Large intestine (tissue), 3 donors: ENCODE results near the gene CEND1. TPM values are rescaled to one million over a fixed set of nuclear protein-coding genes. Genes with fewer than 3 reads are reported as not detected.

Experiments used
- DNase-seq, 2 donors: peaks; one replicate each; pipeline versions ENCODE4 v3.0.0 to v3.0.0-alpha.2; 2013
- H3K27ac ChIP-seq: one replicate; pipeline ENCODE4 v1.5.1; 2013; ENCODE audit warnings: low read length
- H3K27me3 ChIP-seq: 2 replicates; pipeline ENCODE4 v1.6.1; 2013; ENCODE audit warnings: low read length; ENCODE audit not compliant: control insufficient read depth, insufficient read depth
- H3K36me3 ChIP-seq: 2 replicates; pipeline ENCODE4 v1.6.1; 2013; ENCODE audit warnings: low read length; ENCODE audit not compliant: control insufficient read depth, insufficient read depth
- H3K4me1 ChIP-seq: one replicate; pipeline ENCODE4 v1.6.1; 2013; ENCODE audit warnings: low read length; ENCODE audit not compliant: control insufficient read depth, insufficient read depth
- H3K4me3 ChIP-seq: one replicate; pipeline ENCODE4 v1.5.1; 2013; ENCODE audit warnings: low read length
- H3K9me3 ChIP-seq: one replicate; pipeline ENCODE4 v1.6.1; 2013; ENCODE audit warnings: mild to moderate bottlenecking, low read depth, low read length, moderate library complexity; ENCODE audit not compliant: control insufficient read depth
- WGBS: methylation state at CpG from one replicate; pipeline ENCODE4 v1.1.5; 2013; ENCODE audit warnings: low lambda C conversion rate; ENCODE audit not compliant: insufficient coverage; 5-methylcytosine and 5-hydroxymethylcytosine counted together
- polyA plus RNA-seq: library from polyadenylated mRNA; unstranded; fragments of 120-200 nt; gene quantifications from one replicate; pipeline ENCODE4 v1.2.1, GENCODE V29; 2013

The CEND1 gene
- polyA plus RNA-seq, 1 donor = 2.0 TPM

DNA sequence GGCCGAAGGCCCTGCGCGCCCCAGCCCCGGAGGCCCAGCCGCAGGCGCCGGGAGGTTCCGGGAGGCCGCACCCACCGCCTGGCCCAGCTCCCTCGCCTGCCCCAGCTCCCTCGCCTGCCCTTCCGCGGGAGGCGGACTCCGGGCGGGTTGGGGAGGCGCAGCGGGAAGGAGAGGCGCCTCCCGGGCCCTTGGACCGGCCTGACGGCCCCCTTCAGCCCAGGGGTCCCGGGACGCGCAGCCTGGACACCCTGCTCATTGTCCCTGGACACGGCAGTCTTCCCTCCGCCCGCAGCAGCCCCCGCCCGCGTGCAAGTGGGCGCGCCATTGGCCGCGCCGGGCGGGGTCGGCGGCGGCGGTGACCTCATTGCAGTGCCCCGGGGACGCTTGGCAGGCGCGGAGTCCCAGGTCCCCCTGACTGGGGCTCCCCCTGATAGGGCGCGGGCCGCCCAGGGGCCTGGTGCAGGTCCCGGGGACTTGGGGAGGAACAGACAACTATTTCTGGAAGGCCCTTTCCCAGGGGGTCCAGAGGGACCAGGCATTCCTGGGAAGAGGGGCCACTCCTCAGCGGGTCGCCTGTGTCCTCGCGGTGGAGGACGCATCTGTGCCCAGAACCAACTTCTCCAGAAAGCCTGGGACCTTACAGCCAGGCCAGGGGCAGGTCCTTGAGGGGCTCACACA lies 43.4 kb upstream of the CEND1 start:
- peaks cover 69% of the 10 kb centered on the region for H3K4me1 ChIP-seq
- WGBS = no CpG with 5 or more reads among the region's 55 CpGs
- H3K27ac ChIP-seq = peak overlapping the region; percentile 89
- H3K27me3 ChIP-seq = peaks cover 41% of the 10 kb centered on the region
- peak overlapping the region; percentile 85 for H3K4me3 ChIP-seq
- no peaks in the 10 kb centered on the region for H3K9me3 ChIP-seq
- peaks cover 28% of the 10 kb centered on the region for H3K36me3 ChIP-seq
- DNase-seq = peak; percentile 70 to 89

- Histone ChIP-seq H3K4me1 (peaks cover 69% of the 10 kb centered on the region), H3K27me3 (peaks cover 41% of the 10 kb centered on the region), H3K9me3 (no peaks in the 10 kb centered on the region), H3K27ac (peak within 1 kb of the TSS; percentile 89), H3K4me3 (peak within 1 kb of the TSS; percentile 85), H3K36me3 (peaks cover 22% of the 10 kb centered on the region)
- no CpG with 5 or more reads among the region's 67 CpGs for WGBS
- DNase-seq = peak in 1 of 2 donors; percentile 73
Measured at GRCh38 chr11:832529-833113, 42.7 kb upstream of the CEND1 start, which contains the start of gene CD151. Gene CD151, plus strand, starts transcription at chr11:832952. Its CDS starts 3,118 bp downstream, at chr11:836070.

DNA sequence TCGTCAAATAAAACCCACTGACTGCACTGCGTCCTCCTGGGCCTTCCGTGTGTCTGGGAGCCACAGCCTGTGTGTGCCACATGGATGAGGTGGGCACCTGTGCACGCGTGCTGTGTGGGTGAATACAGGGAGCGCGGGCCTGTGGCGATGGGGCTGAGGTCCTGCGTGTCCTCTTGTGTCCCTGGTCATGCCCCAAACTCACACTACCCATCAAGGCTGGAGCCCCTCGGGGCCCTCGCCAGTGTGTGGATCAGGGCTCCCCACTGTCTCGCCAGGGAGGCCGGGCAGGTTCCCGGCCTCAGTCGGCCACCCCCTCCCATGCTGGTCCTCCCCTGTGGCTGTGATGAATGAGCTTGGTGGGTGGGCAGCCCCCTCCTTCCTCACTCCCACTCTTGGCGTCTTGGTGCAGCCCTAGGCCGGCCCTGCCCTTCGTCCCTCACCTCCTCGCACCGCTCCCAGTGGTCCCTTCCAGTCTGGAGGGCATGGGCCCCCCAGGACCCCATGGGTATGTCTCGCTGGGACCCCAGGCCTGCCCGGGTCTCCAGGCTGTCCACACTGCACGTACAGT lies 42.2 kb upstream of the CEND1 start:
- H3K27me3 ChIP-seq = peaks cover 45% of the 10 kb centered on the region
- peak overlapping the region; percentile 39 for H3K27ac ChIP-seq
- peaks cover 69% of the 10 kb centered on the region for H3K4me1 ChIP-seq
- H3K36me3 ChIP-seq = peaks cover 17% of the 10 kb centered on the region
- no CpG with 5 or more reads among the region's 23 CpGs for WGBS
- peak overlapping the region; percentile 52 for H3K4me3 ChIP-seq
- no peak for DNase-seq
- H3K9me3 ChIP-seq = no peaks in the 10 kb centered on the region

DNA sequence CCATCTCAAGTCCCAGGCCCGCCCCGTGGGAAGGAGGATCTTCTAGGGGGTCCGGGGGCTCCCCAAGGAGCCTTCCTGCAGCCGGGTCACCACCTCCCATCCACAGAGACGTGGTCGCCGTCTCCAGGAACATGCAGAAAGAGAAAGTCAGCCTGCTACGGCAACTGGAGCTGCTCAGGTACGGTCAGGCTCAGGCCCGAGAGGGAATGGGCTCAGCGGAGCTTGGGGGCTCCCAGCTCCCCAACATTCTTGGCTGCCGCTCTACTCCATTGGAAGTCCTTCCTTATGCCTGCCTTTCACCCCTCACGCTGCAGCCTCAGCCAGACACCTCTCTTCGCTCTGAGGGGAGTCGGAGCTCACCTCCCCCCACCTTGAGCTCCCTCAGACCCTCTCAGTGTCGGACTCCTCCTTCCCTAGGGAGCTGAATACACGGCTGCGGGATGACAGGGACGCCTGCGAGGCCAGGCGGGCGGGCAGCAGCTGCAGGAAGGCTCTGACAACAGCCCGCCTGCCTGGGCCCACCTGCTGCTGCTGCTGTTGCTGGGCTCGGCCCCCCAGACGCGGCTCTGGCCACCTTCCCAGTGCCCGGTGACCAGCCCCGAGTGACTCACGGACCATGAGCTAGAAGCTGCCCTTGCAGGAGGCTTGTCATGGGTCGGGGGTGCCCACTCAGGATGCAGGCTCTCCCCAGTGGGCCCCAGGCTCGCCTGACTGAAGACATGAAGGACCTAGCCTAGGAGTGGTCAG lies 41.4 kb upstream of the CEND1 start:
- peaks cover 49% of the 10 kb centered on the region for H3K27me3 ChIP-seq

DNA sequence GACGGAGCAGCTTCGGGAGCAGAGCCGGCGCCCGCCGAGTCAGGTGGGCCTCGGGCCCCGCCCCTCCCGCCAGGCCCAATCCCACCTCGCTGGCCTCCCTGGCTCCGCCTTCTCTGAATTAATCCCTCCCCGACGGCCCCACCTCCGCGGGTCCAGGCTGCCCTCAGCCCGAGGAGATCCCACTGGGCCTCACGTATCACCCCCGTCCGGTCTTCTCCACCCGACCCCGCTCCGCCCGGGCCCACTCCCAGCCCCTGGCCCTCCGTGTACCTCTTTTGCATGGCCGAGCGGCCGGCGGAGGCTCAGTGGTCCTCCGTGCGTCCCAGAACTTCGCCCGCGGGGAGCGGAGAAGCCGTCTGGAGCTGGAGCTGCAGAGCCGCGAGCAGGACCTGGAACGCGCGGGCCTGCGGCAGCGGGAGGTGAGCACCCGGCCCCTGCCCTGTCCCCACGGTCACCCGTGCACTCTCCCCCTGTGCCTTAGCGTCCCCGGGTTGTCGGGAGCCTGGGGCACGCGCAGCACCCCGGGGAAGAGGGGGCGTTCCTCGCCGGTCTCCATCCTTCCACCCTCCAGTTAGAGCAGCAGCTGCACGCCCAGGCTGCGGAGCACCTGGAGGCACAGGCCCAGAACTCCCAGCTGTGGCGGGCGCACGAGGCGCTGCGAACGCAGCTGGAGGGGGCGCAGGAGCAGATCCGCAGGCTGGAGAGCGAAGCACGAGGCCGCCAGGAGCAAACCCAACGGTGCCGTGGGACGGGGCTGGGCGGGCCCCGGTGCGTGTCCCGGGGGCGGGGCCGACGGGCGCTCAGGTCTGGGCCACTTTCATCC lies 40.6 kb upstream of the CEND1 start:
- H3K27ac ChIP-seq = no peak overlapping the region
- peaks cover 68% of the 10 kb centered on the region for H3K4me1 ChIP-seq
- peaks cover 54% of the 10 kb centered on the region for H3K27me3 ChIP-seq

More for the DNA sequence above, 41.4 kb upstream of the CEND1 start:
- Histone ChIP-seq H3K4me1 (peaks cover 65% of the 10 kb centered on the region), H3K4me3 (no peak overlapping the region), H3K36me3 (peaks cover 9% of the 10 kb centered on the region), H3K9me3 (no peaks in the 10 kb centered on the region), H3K27ac (no peak overlapping the region)
- DNase-seq = no peak
- WGBS = no CpG with 5 or more reads among the region's 31 CpGs

DNA sequence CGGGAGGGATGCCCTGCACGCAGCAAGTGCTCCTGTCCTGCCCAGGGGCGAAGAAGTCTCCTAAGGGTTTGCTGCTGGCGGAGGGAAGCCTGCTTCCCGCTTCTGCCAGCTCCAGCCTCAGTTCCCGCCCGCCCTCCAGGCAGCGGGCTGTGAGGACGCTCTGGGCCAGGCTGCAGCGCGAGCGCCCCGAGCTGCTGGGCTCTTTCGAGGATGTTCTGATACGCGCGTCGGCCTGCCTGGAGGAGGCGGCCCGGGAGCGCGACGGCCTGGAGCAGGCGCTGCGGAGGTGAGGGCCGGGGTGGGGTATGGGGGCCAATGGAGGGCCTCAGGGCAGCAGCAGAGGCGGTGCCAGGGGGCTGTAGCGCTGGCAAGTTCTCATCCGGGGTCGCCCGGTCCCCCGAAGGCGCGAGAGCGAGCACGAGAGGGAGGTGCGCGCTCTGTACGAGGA lies 40.0 kb upstream of the CEND1 start:
- H3K4me1 ChIP-seq = peaks cover 70% of the 10 kb centered on the region
- no CpG with 5 or more reads among the region's 39 CpGs for WGBS
- DNase-seq = no peak
- peaks cover 55% of the 10 kb centered on the region for H3K27me3 ChIP-seq
- no peaks in the 10 kb centered on the region for H3K9me3 ChIP-seq
- peaks cover 7% of the 10 kb centered on the region for H3K36me3 ChIP-seq
- H3K27ac ChIP-seq = no peak overlapping the region
- H3K4me3 ChIP-seq = peak overlapping the region; percentile 45

More for the DNA sequence above, 40.6 kb upstream of the CEND1 start:
- no peaks in the 10 kb centered on the region for H3K9me3 ChIP-seq
- peak; percentile 79 to 86 for DNase-seq
- peak overlapping the region; percentile 45 for H3K4me3 ChIP-seq
- H3K36me3 ChIP-seq = peaks cover 3% of the 10 kb centered on the region
- no CpG with 5 or more reads among the region's 78 CpGs for WGBS

DNA sequence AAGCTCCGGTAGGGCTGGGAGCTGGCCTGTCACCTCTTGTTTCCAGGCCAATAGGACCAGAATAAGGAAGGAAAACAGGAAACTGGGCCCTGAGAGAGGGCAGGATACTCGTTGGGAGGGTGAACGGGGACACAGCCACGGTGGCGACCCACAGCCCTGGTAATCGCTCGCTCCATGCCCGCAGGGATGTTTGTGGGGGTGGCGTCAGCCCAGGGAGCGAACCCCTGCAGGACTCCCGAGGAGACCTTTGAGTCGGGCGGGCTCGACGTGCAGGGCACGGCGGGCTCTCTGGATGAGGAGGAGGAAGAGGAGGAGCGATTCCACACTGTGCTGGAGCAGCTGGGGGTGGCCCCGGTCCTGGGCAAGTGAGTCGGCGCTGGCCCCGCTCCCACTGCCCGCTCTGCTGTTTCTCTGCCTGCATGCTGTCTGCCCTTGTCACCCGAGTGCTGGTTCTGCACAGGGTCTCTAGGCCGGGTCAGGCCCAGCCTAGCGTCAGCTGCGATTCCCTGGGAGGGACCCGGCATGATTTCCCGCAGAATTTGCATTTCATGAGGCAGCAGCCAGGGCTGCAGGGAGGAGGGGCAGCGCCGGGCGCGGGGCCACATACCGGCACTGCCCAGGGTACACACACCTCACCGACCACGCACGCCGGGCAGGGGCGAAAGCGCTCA lies 39.4 kb upstream of the CEND1 start:
- no CpG with 5 or more reads among the region's 40 CpGs for WGBS
- Histone ChIP-seq H3K36me3 (peaks cover 9% of the 10 kb centered on the region), H3K27me3 (peaks cover 55% of the 10 kb centered on the region), H3K9me3 (no peaks in the 10 kb centered on the region), H3K4me3 (peak overlapping the region; percentile 45), H3K27ac (peak overlapping the region; percentile 98), H3K4me1 (peaks cover 66% of the 10 kb centered on the region)
- peak in 1 of 2 donors; percentile 64 for DNase-seq

DNA sequence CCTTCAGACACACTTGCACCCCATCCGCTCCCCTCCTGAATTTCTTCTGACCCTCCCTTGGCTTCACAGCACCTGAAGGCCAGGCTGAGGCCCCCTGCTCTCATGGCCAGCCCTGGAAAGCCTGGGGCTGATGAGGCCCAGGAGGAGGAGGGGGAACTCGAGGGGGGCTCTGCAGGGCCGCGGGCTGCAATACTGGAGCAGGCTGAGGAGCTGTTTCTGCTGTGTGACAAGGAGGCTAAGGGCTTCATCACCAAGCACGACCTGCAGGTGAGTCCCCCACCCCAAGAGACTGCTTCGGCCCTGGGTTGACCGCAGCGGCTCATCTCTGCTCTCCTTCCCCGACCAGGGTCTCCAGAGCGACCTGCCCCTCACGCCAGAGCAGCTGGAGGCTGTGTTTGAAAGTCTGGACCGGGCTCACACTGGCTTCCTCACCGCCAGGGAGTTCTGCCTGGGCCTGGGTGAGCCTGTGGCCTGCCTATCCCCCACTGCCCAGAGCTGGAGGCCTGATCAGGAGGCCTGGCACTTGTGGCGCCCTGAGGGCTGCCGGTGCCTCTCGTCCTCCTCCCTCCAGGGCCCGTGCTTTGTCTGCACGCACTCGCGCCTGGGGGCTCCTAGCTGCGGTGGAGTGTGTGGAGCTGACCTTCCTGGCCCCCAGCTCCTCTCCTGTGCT lies 38.8 kb upstream of the CEND1 start:
- DNase-seq = no peak
- WGBS = no CpG with 5 or more reads among the region's 21 CpGs
- H3K36me3 ChIP-seq = peaks cover 15% of the 10 kb centered on the region
- peaks cover 68% of the 10 kb centered on the region for H3K4me1 ChIP-seq
- H3K9me3 ChIP-seq = no peaks in the 10 kb centered on the region
- H3K27me3 ChIP-seq = peaks cover 55% of the 10 kb centered on the region
- peak overlapping the region; percentile 98 for H3K27ac ChIP-seq
- H3K4me3 ChIP-seq = no peak overlapping the region

DNA sequence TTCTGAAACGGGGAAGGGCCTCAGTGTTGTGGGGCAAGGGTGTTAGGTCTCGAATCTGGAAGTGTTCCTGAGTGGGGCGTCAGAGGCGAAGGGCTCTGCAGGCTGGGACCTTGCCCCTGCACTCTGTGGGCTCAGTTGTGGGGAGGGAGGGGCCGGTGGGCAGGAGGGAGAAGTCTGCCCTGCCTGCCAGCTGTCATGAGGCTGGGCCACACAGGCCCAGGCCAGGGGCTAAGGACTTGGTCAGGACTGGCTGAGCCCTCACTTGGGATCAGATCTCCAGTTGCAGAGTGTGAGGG lies 38.0 kb upstream of the CEND1 start, which contains the start of gene CRACR2B:
CRACR2B (plus strand) TSS at position 23 of the 296 bp plus-strand sequence. CDS start 689 bp downstream, outside the sequence.
- no CpG with 5 or more reads among the region's 5 CpGs for WGBS
- H3K4me1 ChIP-seq = peaks cover 68% of the 10 kb centered on the region
- H3K4me3 ChIP-seq = peak within 1 kb of the TSS; percentile 57
- peak; percentile 81 to 92 for DNase-seq
- H3K27ac ChIP-seq = peak within 1 kb of the TSS; percentile 98
- H3K9me3 ChIP-seq = no peaks in the 10 kb centered on the region
- H3K27me3 ChIP-seq = peaks cover 55% of the 10 kb centered on the region
- H3K36me3 ChIP-seq = peaks cover 20% of the 10 kb centered on the region
